SJCRH30 (cell line): ENCODE results near the gene JPT1. TPM values are rescaled to one million over a fixed set of nuclear protein-coding genes. Genes with fewer than 3 reads are reported as not detected.
"Not testable (repeated sequence)": the region's sequence is repeated elsewhere in the genome, so short reads cannot be mapped to it uniquely, and the experiment has no call there.

Source experiments
- DNase-seq, 2 experiments: peaks; one replicate each; pipeline ENCODE4 v3.0.0-alpha.2; 2015 to 2020
- H3K27ac ChIP-seq: fragments of 250-450 bp; sonication (Bioruptor Pico); 2 replicates; pipeline ENCODE4 v1.5.1; 2020; ENCODE audit warnings: mild to moderate bottlenecking, moderate library complexity
- H3K27me3 ChIP-seq: fragments of 250-450 bp; sonication (Bioruptor Pico); 2 replicates; pipeline ENCODE4 v1.5.1; 2020; ENCODE audit warnings: mild to moderate bottlenecking, moderate library complexity
- H3K36me3 ChIP-seq: fragments of 250-450 bp; sonication (Bioruptor Pico); 2 replicates; pipeline ENCODE4 v1.5.1; 2020; ENCODE audit warnings: mild to moderate bottlenecking, moderate library complexity
- H3K4me1 ChIP-seq: fragments of 250-450 bp; sonication (Bioruptor Pico); 2 replicates; pipeline ENCODE4 v1.5.1; 2020; ENCODE audit warnings: mild to moderate bottlenecking, moderate library complexity
- H3K4me3 ChIP-seq: fragments of 250-450 bp; sonication (Bioruptor Pico); 2 replicates; pipeline ENCODE4 v1.5.1; 2020; ENCODE audit warnings: mild to moderate bottlenecking, moderate library complexity
- H3K9me3 ChIP-seq: fragments of 250-450 bp; sonication (Bioruptor Pico); replicated peaks from 2 replicates; pipeline ENCODE4 v1.5.1; 2020; ENCODE audit warnings: mild to moderate bottlenecking, moderate library complexity
- total RNA-seq: library from RNA; depleted of rRNA; stranded (reverse); fragments of >200 nt; shearing (Covaris generic); gene quantifications from 2 replicates; pipeline ENCODE4 v1.2.3, GENCODE V29; 2014

JPT1 gene
- total RNA-seq, 1 experiment from 2014 or later, result 320 TPM

DNA sequence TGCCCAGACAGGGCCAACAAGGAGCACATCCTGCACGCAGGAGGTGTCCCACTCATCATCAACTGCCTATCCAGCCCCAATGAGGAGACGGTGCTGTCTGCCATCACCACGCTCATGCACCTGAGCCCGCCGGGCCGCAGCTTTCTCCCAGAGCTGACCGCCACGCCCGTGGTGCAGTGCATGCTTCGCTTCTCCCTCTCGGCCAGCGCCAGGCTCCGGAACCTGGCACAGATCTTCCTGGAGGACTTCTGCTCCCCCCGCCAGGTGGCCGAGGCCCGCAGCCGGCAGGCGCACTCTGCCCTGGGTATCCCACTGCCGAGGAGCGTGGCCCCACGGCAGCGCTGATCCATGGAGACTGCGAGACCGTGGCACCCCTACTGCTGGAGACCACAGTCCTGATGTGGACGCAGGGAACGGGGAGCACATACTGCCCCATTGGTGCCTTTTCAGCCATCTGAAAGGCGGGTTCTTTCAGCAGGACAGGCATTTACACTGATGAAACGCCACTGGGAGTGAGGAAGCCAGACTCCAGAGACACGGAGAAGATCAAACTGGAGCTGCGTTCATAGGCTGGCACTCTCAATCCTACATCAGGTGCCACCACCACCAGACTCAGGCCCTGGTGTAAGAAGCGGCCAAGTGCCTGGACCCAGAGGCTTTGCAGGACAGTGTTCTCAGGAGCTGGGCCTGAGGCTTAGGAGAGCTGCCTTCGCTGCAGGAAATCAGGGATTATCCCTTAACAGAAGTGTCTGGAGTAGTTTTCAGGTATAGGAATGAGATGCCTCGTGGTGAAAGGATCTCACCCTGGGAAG lies 25.4 kb downstream of the JPT1 start:
- H3K9me3 ChIP-seq, result no peaks in the 10 kb centered on the region
- no peak for DNase-seq
- no peaks in the 10 kb centered on the region for H3K36me3 ChIP-seq
- H3K4me3 ChIP-seq, result no peak overlapping the region
- no peaks in the 10 kb centered on the region for H3K4me1 ChIP-seq
- H3K27ac ChIP-seq, result no peak overlapping the region
- H3K27me3 ChIP-seq, result no peaks in the 10 kb centered on the region

DNA sequence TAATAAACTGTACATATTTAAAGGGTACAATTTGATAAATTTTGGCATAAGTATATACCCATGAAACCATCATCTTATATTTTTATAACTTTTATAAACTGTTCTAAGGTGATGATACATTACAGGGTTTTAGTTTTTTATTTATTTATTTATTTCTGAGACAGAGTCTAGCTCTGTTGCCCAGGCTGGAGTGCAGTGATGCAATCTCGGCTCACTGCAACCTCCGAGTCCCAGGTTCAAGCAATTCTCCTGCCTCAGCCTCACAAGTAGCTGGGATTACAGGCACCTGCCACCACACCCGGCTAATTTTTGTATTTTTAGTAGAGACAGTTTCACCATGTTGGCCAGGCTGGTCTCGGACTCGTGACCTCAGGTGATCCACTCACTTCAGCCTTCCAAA lies 26.4 kb downstream of the JPT1 start:
- not testable (repeated sequence) for H3K4me1 ChIP-seq, H3K4me3 ChIP-seq, H3K36me3 ChIP-seq, H3K27ac ChIP-seq, H3K27me3 ChIP-seq, H3K9me3 ChIP-seq, DNase-seq

DNA sequence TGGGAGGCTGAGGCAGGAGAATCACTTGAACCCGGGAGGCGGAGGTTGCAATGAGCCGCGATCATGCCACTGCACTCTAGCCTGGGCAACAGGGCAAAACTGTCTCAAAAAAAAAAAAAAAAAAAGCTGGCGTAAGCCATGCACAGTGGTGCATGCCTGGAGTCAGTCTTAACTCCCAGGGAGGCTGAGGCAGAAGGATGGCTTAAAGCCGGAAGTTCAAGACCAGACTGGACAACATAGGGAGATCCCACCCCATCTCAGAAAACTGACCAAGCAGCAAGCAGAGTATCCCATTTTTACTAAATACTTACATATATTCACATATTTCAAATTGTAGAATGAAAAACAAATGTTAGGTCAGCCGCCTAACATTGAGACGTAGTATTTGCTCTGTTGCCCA lies 27.4 kb downstream of the JPT1 start:
- H3K9me3 ChIP-seq, result no peaks in the 10 kb centered on the region
- H3K36me3 ChIP-seq, result no peaks in the 10 kb centered on the region
- DNase-seq, result no peak
- H3K27me3 ChIP-seq, result no peaks in the 10 kb centered on the region
- no peaks in the 10 kb centered on the region for H3K4me1 ChIP-seq
- H3K27ac ChIP-seq, result no peak overlapping the region
- no peak overlapping the region for H3K4me3 ChIP-seq

DNA sequence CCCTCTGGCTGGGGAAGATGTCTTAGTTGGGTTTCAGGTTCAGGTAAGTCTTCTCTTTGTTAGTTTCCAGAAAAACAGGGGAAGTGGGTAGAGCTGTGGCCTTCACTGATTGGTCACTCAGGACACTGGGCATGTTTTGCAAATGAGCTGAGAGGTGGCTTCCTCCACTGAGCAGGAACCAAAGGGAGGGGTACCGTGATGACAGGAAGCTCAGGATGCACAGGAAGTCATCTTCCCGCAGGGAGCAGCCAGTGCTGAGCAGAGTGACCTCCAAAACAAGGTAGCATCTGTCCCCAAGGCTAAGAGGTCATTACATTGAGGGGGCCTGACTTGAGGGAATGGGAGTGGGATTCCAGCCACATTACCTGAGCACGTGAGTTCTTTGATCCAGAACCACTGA lies 28.3 kb downstream of the JPT1 start:
- H3K4me3 ChIP-seq, result no peak overlapping the region

DNA sequence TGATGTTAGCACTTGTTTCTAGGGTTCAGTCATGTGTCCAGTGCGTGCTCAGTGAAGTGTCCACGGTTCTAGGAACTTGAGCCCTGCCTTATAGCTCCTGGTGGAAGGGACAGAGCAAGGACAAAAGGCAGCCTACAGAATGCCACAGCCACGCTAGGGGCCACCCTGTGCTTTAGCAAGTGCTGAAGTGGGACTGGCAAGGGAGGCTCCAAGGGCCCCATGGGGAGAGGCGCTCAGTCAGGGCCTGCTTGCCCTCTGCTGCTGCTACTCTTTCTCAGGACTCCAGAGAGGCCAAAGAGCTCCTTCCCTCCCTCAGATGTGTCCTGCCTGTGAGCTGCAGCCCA lies 29.5 kb downstream of the JPT1 start:
- DNase-seq, result no peak
- Histone ChIP-seq H3K4me1 (no peaks in the 10 kb centered on the region), H3K27me3 (no peaks in the 10 kb centered on the region), H3K27ac (no peak overlapping the region), H3K36me3 (no peaks in the 10 kb centered on the region; the same call in 1 of the 2 replicates), H3K4me3 (no peak overlapping the region), H3K9me3 (no peaks in the 10 kb centered on the region)

More for the DNA sequence above, 28.3 kb downstream of the JPT1 start:
- no peaks in the 10 kb centered on the region for H3K9me3 ChIP-seq
- no peaks in the 10 kb centered on the region for H3K27me3 ChIP-seq
- no peaks in the 10 kb centered on the region; the same call in 1 of the 2 replicates for H3K36me3 ChIP-seq
- no peak for DNase-seq
- no peak overlapping the region for H3K27ac ChIP-seq
- H3K4me1 ChIP-seq, result no peaks in the 10 kb centered on the region

DNA sequence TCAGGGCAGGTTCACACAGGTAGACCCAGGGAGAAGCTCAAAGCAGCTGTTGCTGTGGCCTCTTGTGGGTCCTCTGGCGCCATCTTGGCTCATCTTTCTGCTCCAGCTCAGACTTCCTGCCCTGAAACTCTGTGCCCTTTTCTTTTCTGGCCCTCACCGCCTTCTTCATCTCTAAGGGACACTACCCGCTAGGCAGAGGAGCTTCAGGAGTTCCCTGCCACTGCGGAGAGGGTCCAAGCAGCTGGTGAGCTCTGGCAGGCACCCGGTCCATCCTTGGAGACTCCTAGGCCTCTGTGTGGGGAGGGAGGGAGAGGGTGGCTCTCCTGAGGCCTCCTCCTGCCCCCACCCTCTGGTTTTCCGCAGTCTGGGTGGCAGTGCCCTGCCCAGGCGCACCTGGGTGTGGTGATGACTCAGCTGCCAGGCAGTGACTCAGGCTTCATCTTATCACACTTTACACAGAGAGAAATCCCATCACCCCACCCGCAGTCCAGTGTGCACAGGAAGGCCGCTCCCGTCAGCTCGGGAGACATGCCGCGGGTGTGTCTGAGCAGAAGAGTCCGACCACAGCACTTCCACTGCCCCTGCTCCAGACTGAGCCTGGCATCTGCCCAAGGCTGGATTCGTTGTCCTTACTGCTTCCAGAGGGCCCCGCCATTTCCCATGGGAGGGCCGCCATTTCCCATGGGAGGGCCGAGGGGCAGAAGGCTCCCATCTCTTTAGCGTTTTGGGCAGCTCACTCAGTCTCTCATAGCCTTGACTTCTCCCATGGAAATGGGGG lies 30.1 kb downstream of the JPT1 start:
- Histone ChIP-seq H3K27ac (no peak overlapping the region), H3K4me1 (no peaks in the 10 kb centered on the region), H3K9me3 (no peaks in the 10 kb centered on the region), H3K27me3 (no peaks in the 10 kb centered on the region), H3K36me3 (no peaks in the 10 kb centered on the region; the same call in 1 of the 2 replicates), H3K4me3 (no peak overlapping the region)
- peak in 1 of 2 experiments; percentile 47 for DNase-seq

DNA sequence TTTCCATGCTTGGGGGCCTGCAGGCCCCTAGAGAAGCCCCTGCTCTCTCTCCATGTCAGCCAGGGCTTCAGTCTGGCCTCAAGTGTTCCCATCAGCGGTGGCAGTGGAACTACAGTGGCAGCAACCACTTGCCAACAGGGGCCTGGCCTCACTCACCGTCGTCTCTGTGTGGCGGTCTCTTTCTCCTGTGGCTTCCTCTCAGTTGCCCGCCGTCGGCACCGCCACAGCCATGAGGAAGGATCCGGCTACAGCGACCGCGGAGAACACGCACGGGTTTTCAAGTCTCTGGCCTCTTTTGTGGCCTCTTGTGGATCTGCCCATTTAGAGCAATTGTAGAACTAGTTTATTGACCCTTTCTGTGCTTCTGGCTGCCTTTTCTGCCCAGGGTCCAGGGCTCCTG lies 36.0 kb downstream of the JPT1 start:
- Histone ChIP-seq H3K27me3 (no peaks in the 10 kb centered on the region), H3K9me3 (no peaks in the 10 kb centered on the region), H3K4me1 (no peaks in the 10 kb centered on the region), H3K27ac (no peak overlapping the region), H3K36me3 (no peaks in the 10 kb centered on the region; the same call in 1 of the 2 replicates), H3K4me3 (no peak overlapping the region)
- no peak for DNase-seq

DNA sequence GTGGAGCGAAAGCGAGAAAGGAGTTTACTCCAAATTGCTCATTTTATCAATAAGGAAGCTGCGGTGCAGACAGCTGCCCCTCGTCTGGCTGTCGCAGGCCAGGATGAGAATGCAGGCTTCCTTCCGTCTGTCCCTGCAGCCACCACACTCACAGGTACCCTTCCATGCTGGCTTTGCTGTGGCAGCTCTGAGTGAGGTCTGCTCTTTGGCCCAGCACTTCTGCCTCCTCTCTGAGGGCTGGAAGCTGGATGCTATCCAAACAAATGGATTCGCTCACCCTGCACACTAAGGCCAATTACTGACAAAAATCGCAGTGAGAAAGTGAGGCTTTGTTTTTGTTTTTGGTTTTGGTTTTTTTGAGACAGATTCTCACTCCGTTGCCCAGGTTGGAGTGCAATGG lies 37.6 kb downstream of the JPT1 start:
- H3K4me1 ChIP-seq, result no peaks in the 10 kb centered on the region
- DNase-seq, result no peak
- no peaks in the 10 kb centered on the region; the same call in 1 of the 2 replicates for H3K36me3 ChIP-seq
- H3K27ac ChIP-seq, result no peak overlapping the region
- H3K9me3 ChIP-seq, result no peaks in the 10 kb centered on the region
- H3K4me3 ChIP-seq, result no peak overlapping the region
- no peaks in the 10 kb centered on the region for H3K27me3 ChIP-seq

DNA sequence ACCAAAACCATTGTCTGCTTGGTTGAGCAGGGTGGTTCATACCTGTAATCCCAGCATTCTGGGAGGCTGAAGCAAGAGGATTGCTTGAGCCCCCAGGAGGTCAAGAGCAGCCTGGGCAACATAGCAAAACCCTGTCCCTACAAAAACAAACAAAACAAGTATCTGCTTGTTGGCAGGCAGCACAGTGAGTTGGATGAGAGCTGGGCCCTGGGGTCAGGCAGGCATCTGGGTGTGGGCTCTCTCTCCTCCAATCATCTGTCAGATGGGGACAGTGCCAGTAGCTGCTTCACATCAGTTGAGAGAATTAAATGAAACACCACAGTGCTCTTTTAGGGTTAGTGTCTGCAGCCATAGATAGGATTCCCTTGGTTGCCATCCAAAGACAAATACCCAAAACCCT lies 38.8 kb downstream of the JPT1 start:
- Histone ChIP-seq H3K36me3 (no peaks in the 10 kb centered on the region), H3K4me1 (peaks cover under 1% of the 10 kb centered on the region; the same call in 1 of the 2 replicates), H3K9me3 (no peaks in the 10 kb centered on the region), H3K27ac (no peak overlapping the region), H3K27me3 (no peaks in the 10 kb centered on the region), H3K4me3 (no peak overlapping the region)
- DNase-seq, result no peak

DNA sequence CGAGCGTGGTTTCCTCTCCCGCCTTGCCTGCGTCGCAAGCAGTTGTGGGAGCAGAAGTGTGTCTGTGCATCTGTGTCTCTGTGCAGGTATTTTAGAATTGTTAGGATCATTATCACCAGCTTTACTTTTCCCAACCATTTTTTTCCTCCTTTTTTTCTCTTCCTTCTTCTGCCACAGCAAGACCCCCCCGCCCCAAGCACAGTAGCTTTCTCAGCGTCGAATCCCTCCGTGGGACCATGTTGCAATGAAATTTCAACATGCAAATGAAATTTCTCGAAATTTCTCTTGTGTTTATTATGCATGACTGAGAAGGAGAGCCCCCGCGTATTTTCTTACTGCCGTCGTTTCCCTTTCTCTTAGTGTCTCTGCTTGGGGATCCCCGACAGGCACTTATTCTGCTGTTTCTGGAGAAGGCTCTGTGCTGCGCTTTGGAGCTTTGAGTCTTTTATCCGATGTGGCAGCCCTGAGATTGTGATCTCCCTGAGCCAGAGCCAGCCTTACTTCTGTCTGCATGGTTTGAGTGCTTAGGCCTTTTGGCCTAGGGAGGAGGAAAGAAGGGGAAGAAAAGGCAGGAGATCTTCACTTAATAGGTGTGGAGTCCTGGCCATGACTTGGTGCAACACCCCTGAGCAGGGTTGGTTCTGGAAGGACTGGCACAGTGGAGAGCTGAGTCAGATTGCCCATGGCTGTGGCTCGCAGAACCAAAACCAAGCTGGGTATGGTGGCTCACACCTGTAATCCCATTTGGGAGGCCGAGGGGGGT lies 39.6 kb downstream of the JPT1 start:
- Histone ChIP-seq H3K27me3 (no peaks in the 10 kb centered on the region), H3K27ac (no peak overlapping the region), H3K36me3 (no peaks in the 10 kb centered on the region), H3K4me1 (peaks cover 3% of the 10 kb centered on the region; the same call in 1 of the 2 replicates), H3K9me3 (no peaks in the 10 kb centered on the region), H3K4me3 (0 out of 2 replicates have a peak overlapping the region, but pooled peaks have one; percentile 19)
- no peak for DNase-seq

DNA sequence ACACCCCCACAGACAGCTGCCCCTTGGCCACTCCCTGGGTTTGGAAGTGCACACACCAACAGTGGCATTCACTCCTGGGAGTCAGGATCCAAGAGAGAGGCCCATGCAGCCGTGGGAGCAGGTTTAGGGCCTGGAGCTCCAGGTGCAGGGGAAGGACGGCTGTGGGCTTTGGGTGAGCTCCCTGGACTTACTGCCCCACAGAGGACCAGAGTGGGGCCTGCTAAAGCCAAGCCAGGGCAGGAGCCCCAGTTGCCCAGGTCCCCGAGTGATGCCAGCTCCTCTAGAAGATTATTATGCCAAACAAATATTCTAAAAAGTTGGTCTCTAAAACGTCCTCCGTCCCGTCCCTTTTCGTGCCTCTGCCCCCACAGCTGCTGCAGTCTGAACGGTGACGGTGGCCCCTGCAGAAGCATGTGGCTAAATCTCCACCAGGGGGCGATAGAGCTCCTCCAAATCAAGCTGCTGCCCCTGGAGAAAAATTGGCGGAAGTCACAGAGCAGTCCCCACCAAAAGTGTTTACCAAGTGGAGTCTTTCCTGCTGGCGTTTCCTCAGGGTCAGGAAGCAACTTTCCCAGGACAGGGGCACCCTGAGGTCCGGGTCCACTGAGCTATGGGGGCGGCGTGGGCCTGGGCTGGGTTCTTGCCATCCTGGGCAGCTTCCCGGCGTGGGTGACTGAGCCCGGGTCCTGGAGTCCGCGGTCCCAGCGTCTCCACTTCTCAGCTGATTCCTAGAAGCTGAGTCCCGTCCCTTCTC lies 40.3 kb downstream of the JPT1 start:
- Histone ChIP-seq H3K36me3 (no peaks in the 10 kb centered on the region), H3K27ac (no peak overlapping the region), H3K9me3 (no peaks in the 10 kb centered on the region), H3K27me3 (no peaks in the 10 kb centered on the region; the same call in 1 of the 2 replicates), H3K4me1 (peaks cover 4% of the 10 kb centered on the region; the same call in 1 of the 2 replicates), H3K4me3 (peak overlapping the region; percentile 19; the same call in 1 of the 2 replicates)
- peak; percentile 93 to 97 for DNase-seq

DNA sequence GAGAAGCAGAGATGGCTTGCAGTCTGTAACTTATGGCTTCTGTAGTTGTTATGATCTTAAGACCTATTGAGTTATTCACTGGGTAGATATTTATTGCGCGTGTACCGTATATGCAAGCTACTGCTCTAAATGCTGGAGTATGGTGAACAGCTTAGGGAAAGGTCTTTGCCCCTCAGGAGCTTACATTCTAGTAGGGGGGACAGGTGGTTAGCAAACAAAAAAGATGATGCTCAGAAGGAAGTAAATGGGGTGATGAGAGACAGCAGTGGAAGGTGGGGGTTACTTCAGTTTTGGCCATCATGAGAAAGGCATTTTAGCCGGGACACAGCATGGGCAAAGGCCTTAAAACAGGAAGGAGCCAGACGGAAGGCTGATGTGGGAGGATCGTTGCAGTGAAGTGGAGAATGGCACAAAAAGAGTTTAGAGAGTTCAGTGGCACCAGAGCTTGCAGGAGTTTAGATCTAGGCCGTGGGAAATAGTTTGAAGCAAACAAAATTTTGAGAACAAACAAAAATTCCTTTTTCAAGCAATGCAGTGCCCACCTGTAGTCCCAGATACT lies 42.5 kb downstream of the JPT1 start:
- Histone ChIP-seq H3K36me3 (no peaks in the 10 kb centered on the region), H3K9me3 (no peaks in the 10 kb centered on the region), H3K4me3 (no peak overlapping the region), H3K27me3 (no peaks in the 10 kb centered on the region; the same call in 1 of the 2 replicates), H3K4me1 (peaks cover 6% of the 10 kb centered on the region; the same call in 1 of the 2 replicates), H3K27ac (no peak overlapping the region)
- no peak for DNase-seq

DNA sequence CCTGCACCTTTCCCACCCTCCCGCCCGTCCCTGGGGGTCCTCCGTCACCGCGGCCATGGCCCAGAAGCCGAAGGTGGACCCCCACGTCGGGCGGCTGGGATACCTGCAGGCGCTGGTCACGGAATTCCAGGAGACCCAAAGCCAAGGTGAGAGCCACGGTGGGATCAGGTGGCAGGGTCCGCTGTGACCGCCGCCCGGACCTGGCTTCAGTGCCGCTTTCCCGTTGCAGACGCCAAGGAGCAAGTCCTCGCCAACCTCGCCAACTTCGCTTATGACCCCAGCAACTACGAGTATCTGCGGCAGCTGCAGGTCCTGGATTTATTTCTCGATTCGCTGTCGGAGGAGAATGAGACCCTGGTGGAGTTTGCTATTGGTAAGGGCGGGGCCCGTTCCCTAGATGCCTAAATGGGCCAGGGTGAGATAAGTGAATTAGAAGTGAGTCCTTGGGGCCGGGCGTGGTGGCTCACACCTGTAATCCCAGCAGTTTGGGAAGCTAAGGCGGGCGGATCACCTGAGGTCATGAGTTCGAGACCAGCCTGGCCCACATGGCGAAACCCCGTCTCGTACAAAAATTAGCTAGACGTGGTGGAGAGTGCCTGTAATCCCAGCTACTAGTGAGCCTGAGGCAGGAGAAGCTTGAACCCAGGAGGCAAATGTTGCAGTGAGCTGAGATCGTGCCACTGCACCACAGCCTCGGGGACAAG lies 43.9 kb downstream of the JPT1 start:
- peak in 1 of 2 experiments; percentile 13 for DNase-seq
- H3K27ac ChIP-seq, result no peak overlapping the region

More for the DNA sequence above, 43.9 kb downstream of the JPT1 start:
- H3K4me3 ChIP-seq, result peak overlapping the region; percentile 63
- peaks cover 15% of the 10 kb centered on the region for H3K4me1 ChIP-seq
- no peaks in the 10 kb centered on the region for H3K36me3 ChIP-seq
- no peaks in the 10 kb centered on the region for H3K9me3 ChIP-seq
- no peaks in the 10 kb centered on the region; the same call in 1 of the 2 replicates for H3K27me3 ChIP-seq
